ENCODE results near the gene PNPLA3.

The PNPLA3 gene

GRCh38 chr22:43925433-43926348, 2.1 kb downstream of the PNPLA3 start:
- no peak for DNase-seq

GRCh38 chr22:43926349-43926710, 2.7 kb downstream of the PNPLA3 start:
- no peak for DNase-seq

GRCh38 chr22:43928468-43928867, 4.9 kb downstream of the PNPLA3 start:
- no peak for DNase-seq

GRCh38 chr22:43928908-43929307, 5.3 kb downstream of the PNPLA3 start:
- DNase-seq = no peak

GRCh38 chr22:43931771-43932170, 8.2 kb downstream of the PNPLA3 start:
- no peak for DNase-seq

- no peak for DNase-seq
Measured at GRCh38 chr22:43941449-43941848, 17.8 kb downstream of the PNPLA3 start.

GRCh38 chr22:43944670-43945430, 21.2 kb downstream of the PNPLA3 start:
- no peak for DNase-seq

- no peak for DNase-seq
Measured at GRCh38 chr22:43945632-43946383, 22.2 kb downstream of the PNPLA3 start.

GRCh38 chr22:43946384-43946667, 22.7 kb downstream of the PNPLA3 start:
- DNase-seq = no peak

GRCh38 chr22:43948836-43949406, 25.3 kb downstream of the PNPLA3 start:
- DNase-seq = no peak

- DNase-seq = no peak
Measured at GRCh38 chr22:43951391-43951790, 27.8 kb downstream of the PNPLA3 start.

- no peak for DNase-seq
Measured at GRCh38 chr22:43951966-43952365, 28.4 kb downstream of the PNPLA3 start.

- DNase-seq = no peak
Measured at GRCh38 chr22:43953988-43954785, 30.6 kb downstream of the PNPLA3 start.

GRCh38 chr22:43955040-43955882, 31.7 kb downstream of the PNPLA3 start, which contains the start of gene SAMM50:
TSS of gene SAMM50 (plus strand) at chr22:43955442. CDS start at chr22:43955578, 136 bp downstream.
- peak; percentile 38 for DNase-seq

GRCh38 chr22:43955883-43956782, 32.5 kb downstream of the PNPLA3 start:
- DNase-seq = no peak

GRCh38 chr22:43956805-43957463, 33.3 kb downstream of the PNPLA3 start:
- DNase-seq = no peak

GRCh38 chr22:43957871-43958270, 34.3 kb downstream of the PNPLA3 start:
- no peak for DNase-seq

- DNase-seq = no peak
Measured at GRCh38 chr22:43964314-43964857, 40.8 kb downstream of the PNPLA3 start.

- no peak for DNase-seq
Measured at GRCh38 chr22:43967069-43967468, 43.5 kb downstream of the PNPLA3 start.

Measured in SIG-M5 (cell line).